AG10803 (cell line): Measurements from ENCODE around the gene LMO7.
"Not testable (repeated sequence)": the region's sequence is repeated elsewhere in the genome, so short reads cannot be mapped to it uniquely, and the experiment has no call there.

Source experiments
- DNase-seq: peaks from one replicate; pipeline ENCODE4 v3.0.0; 2010; ENCODE audit warnings: low read depth
- H3K4me3 ChIP-seq: 2 replicates; pipeline ENCODE4 v1.5.1; 2011; ENCODE audit warnings: mild to moderate bottlenecking, low read length, control low read depth
- TF ChIP-seq, protein P1 (sequence below): conservative IDR thresholded peaks from 2 replicates; pipeline ENCODE4 v1.5.1; 2011; ENCODE audit warnings: mild to moderate bottlenecking, low read length, control low read depth, inconsistent platforms

Gene LMO7

DNA sequence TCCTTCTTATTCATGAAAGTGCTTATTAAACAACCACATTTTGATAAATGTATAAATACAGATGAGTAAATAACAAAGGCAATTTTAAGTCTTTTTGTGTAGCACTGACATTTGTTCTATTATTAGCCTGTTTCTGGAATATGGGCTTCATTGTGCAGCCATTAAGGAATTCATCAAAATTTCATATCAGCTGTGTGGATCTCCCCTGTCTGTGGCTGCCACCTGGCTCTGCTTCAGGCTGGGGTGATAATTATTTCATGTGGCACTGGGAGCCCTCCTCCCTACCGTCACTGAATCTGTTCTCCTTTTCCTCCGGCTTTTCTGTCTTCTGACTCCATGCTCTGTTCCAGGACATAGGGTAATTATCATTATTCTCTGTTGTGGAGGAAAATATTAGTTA lies 57.1 kb downstream of the LMO7 start:
- TF ChIP-seq, protein P1, sequence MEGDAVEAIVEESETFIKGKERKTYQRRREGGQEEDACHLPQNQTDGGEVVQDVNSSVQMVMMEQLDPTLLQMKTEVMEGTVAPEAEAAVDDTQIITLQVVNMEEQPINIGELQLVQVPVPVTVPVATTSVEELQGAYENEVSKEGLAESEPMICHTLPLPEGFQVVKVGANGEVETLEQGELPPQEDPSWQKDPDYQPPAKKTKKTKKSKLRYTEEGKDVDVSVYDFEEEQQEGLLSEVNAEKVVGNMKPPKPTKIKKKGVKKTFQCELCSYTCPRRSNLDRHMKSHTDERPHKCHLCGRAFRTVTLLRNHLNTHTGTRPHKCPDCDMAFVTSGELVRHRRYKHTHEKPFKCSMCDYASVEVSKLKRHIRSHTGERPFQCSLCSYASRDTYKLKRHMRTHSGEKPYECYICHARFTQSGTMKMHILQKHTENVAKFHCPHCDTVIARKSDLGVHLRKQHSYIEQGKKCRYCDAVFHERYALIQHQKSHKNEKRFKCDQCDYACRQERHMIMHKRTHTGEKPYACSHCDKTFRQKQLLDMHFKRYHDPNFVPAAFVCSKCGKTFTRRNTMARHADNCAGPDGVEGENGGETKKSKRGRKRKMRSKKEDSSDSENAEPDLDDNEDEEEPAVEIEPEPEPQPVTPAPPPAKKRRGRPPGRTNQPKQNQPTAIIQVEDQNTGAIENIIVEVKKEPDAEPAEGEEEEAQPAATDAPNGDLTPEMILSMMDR: no peak
- no peak overlapping the region for H3K4me3 ChIP-seq
- no peak for DNase-seq

DNA sequence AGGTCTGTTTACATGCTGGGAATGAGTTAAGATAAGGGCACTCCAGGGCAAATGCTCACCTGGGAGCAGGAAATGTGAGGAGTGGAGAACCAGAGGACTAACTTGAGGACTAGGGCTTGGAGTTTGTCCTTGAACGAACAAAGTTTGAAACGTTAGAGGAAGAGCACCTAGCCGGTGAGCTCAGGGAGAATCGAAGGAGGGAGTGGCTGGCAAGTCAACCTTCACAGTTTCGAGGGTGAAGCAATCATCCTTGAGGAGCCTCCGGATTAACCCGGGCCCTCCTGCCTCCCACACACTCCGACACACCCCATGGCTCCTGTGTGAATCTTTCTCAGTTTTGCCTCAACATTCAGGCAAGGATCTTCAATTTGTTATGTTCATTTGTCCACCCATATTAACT lies 58.6 kb downstream of the LMO7 start:
- no peak for DNase-seq

DNA sequence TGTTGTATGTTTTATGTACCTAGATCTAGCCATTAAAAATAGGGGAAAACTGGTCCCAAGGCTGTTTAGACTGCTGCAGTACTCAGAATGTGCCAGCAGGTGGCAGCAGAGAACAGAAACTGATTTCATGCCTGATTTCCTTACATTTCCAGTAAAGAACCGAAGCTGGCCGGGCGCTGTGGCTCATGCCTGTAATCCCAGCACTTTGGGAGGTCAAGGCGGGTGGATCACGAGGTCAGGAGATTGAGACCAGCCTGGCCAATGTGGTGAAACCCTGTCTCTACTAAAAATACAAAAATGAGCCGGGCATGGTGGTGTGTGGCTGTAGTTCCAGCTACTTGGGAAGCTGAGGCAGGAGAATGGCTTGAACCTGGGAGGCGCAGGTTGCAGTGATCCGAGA lies 59.8 kb downstream of the LMO7 start:
- TF ChIP-seq, protein P1: peak; percentile 91
- peak; percentile 62 for DNase-seq
- H3K4me3 ChIP-seq: not testable (repeated sequence)

More for the DNA sequence above, 58.6 kb downstream of the LMO7 start:
- no peak overlapping the region for H3K4me3 ChIP-seq
- TF ChIP-seq, protein P1: no peak

DNA sequence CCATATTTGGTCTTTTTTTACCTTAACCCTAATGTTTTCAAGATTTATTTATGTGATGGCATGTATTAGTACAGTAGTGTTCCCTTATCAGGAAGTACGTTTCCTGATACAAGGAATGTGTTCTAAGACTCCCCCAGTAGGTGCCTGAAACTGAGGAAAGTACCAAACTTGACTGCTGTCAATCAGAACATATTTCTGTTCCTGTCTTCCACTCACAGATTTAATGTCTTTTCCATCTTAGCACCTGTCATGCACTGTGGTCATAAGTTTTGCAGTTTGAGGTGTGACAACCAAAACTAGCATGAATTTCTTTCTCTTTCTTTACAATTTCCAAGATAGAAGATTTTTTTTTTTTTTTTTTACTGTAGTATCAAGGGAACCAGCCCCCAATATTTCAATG lies 62.9 kb downstream of the LMO7 start:
- DNase-seq: no peak
- H3K4me3 ChIP-seq: no peak overlapping the region
- TF ChIP-seq, protein P1: no peak

DNA sequence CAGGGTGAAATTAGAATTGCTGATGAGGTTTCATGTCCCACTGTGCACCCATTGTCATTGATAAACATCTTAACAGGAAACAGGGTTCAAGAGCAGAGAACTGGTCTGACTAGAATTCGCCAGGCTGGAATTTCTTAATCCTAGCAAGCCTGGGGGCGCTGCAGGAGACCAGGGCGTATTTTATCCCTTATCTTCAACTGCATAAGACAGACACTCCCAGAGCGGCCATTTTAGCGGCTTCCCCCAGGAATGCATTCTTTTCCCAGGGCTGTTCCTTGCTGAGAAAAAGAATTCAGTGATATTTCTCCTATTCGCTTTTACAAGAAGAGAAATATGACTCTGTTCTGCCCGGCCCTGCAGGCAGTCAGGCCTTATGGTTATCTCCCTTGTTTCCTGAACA lies 63.6 kb downstream of the LMO7 start:
- DNase-seq, H3K4me3 ChIP-seq: not testable (repeated sequence)

DNA sequence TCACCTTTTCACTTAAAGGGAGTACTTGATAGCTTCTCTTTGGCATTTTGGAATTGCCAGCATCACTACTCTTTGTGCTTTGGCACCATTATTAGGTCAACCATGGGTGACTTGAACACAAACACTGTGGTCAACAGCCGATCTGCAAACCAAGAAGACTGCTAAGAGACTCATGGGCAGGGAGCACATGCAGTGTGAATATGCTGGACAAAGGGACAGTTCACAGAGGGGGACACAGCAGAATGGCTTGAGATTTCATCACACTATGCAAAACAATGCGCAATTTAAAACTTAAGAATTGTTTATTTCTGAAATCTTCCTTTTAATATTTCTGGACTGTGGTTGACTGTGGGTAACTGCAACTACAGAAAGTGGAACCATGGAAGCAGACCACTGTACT lies 64.4 kb downstream of the LMO7 start:
- DNase-seq: no peak
- TF ChIP-seq, protein P1: no peak
- no peak overlapping the region for H3K4me3 ChIP-seq

DNA sequence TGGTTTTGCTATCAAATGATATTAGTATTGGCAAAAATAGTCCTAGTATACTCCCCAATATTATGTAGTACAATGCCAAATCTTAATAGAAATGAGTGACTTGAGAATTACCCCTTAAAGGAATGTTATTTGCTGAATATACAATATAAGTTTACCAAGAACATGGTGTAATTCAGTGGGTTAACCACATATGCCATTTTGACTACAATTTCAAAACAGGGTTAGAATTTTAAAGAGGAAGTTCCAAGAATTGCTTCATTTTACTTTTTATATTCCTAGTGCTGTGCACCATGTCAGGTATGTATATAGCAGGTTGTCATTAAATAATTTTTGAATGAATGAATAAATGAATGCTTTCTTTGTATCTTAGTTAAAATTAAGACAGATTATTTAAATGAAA lies 66.3 kb downstream of the LMO7 start:
- no peak for DNase-seq
- no peak overlapping the region for H3K4me3 ChIP-seq
- TF ChIP-seq, protein P1: no peak

DNA sequence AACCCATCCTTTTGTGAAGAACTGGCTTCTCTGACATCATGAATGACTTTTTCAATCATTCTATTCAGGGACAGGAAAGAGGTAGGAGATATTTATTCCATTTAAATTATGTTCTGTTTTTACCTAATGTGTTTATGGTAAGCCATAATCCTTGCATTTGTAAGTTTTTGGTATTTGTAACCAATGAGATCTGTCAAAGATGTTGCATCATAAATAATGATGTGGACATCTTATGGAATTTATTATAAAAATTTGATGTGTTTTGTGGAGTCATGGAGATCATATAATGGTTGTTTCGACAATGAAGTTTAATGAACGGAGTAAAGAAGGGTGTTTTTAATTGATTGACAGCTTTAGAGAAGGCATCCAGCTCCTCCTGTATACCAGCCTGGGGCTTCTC lies 67.6 kb downstream of the LMO7 start:
- no peak overlapping the region for H3K4me3 ChIP-seq
- no peak for DNase-seq
- TF ChIP-seq, protein P1: no peak
